Osteoblast (primary cell): ENCODE measurements around the gene OPCML. TPM values are rescaled to one million over a fixed set of nuclear protein-coding genes. Genes with fewer than 3 reads are reported as not detected.

Experiments
- DNase-seq: peaks from one replicate; pipeline ENCODE4 v3.0.0; 2011; ENCODE audit warnings: low spot score, mixed read lengths; ENCODE audit not compliant: insufficient read length; ENCODE audit errors: missing footprints
- H2AFZ ChIP-seq: 2 replicates; pipeline ENCODE4 v1.6.0; 2011; ENCODE audit warnings: mild to moderate bottlenecking, low read length
- H3K27ac ChIP-seq: 2 replicates; pipeline ENCODE4 v1.5.1; 2011; ENCODE audit warnings: mild to moderate bottlenecking, low read depth, low read length, moderate library complexity
- H3K27me3 ChIP-seq: 2 replicates; pipeline ENCODE4 v1.6.0; 2012; ENCODE audit warnings: mild to moderate bottlenecking, control low read depth, inconsistent platforms, low read length, moderate library complexity; ENCODE audit not compliant: insufficient read depth
- H3K36me3 ChIP-seq: 2 replicates; pipeline ENCODE4 v1.5.1; 2011; ENCODE audit warnings: mild to moderate bottlenecking, low read length, control low read depth, moderate library complexity; ENCODE audit not compliant: insufficient read depth
- H3K4me1 ChIP-seq: 2 replicates; pipeline ENCODE4 v1.5.1; 2011; ENCODE audit warnings: mild to moderate bottlenecking, low read length, control low read depth, moderate library complexity; ENCODE audit not compliant: insufficient read depth
- H3K4me2 ChIP-seq: 2 replicates; pipeline ENCODE4 v1.6.0; 2011; ENCODE audit warnings: mild to moderate bottlenecking, low read length; ENCODE audit not compliant: insufficient read depth
- H3K4me3 ChIP-seq: fragments of 200-600 bp; sonication (generic); 3 replicates; pipeline ENCODE4 v1.5.1; 2012; ENCODE audit warnings: mild to moderate bottlenecking, low read length, inconsistent platforms; ENCODE audit not compliant: insufficient read depth
- H3K79me2 ChIP-seq: 2 replicates; pipeline ENCODE4 v1.6.0; 2012; ENCODE audit warnings: mild to moderate bottlenecking, low read length, control low read depth, inconsistent platforms; ENCODE audit not compliant: insufficient read depth
- H3K9me3 ChIP-seq: 2 replicates; pipeline ENCODE4 v1.5.1; 2011; ENCODE audit warnings: low read depth, low read length, control low read depth
- H4K20me1 ChIP-seq: 2 replicates; pipeline ENCODE4 v1.6.0; 2012; ENCODE audit warnings: mild to moderate bottlenecking, low read length, control low read depth; ENCODE audit not compliant: insufficient read depth
- CTCF ChIP-seq: IDR thresholded peaks from 2 replicates; pipeline ENCODE4 v1.5.1; 2011; ENCODE audit warnings: mild to moderate bottlenecking, low read depth, low read length, moderate library complexity; ENCODE audit errors: extremely low read depth
- total RNA-seq: library from RNA; depleted of rRNA; stranded (reverse); fragments of >200 nt; gene quantifications from 2 replicates; pipeline ENCODE4 v1.2.3, GENCODE V29; 2012

Gene OPCML
- total RNA-seq, 1 donor: 0.36 TPM

GRCh38 chr11:132771746-132772145, 760.6 kb downstream of the OPCML start:
- Histone ChIP-seq H3K4me3 (no peak overlapping the region), H3K27me3 (no peaks in the 10 kb centered on the region), H3K27ac (no peak overlapping the region), H4K20me1 (no peaks in the 10 kb centered on the region), H3K79me2 (no peaks in the 10 kb centered on the region), H2AFZ (no peak overlapping the region), H3K4me2 (no peak overlapping the region), H3K36me3 (no peaks in the 10 kb centered on the region), H3K9me3 (no peaks in the 10 kb centered on the region), H3K4me1 (no peaks in the 10 kb centered on the region)
- no peak for DNase-seq
- no peak for TF ChIP-seq CTCF

GRCh38 chr11:132770829-132771530, 761.3 kb downstream of the OPCML start:
- peak; percentile 61 for DNase-seq
- TF ChIP-seq CTCF: no peak
- no peak overlapping the region for H3K27ac ChIP-seq

GRCh38 chr11:132763503-132763902, 768.8 kb downstream of the OPCML start:
- no peaks in the 10 kb centered on the region for H3K36me3 ChIP-seq
- no peaks in the 10 kb centered on the region for H3K79me2 ChIP-seq
- no peaks in the 10 kb centered on the region for H3K9me3 ChIP-seq
- H3K4me3 ChIP-seq: no peak overlapping the region
- no peaks in the 10 kb centered on the region for H3K27me3 ChIP-seq
- no peak overlapping the region for H3K4me2 ChIP-seq
- no peaks in the 10 kb centered on the region for H3K4me1 ChIP-seq
- DNase-seq: no peak
- no peaks in the 10 kb centered on the region for H4K20me1 ChIP-seq
- TF ChIP-seq CTCF: no peak
- no peak overlapping the region for H3K27ac ChIP-seq
- H2AFZ ChIP-seq: no peak overlapping the region

More at GRCh38 chr11:132770829-132771530, 761.3 kb downstream of the OPCML start:
- no peaks in the 10 kb centered on the region for H3K4me1 ChIP-seq
- H3K9me3 ChIP-seq: no peaks in the 10 kb centered on the region
- H2AFZ ChIP-seq: no peak overlapping the region
- H3K4me3 ChIP-seq: no peak overlapping the region
- H3K27me3 ChIP-seq: no peaks in the 10 kb centered on the region
- no peaks in the 10 kb centered on the region for H4K20me1 ChIP-seq
- no peaks in the 10 kb centered on the region for H3K79me2 ChIP-seq
- H3K36me3 ChIP-seq: no peaks in the 10 kb centered on the region
- no peak overlapping the region for H3K4me2 ChIP-seq

- no peak for DNase-seq
- no peaks in the 10 kb centered on the region for H3K4me1 ChIP-seq
- no peaks in the 10 kb centered on the region for H3K9me3 ChIP-seq
- no peaks in the 10 kb centered on the region for H3K36me3 ChIP-seq
- no peaks in the 10 kb centered on the region for H3K27me3 ChIP-seq
- H4K20me1 ChIP-seq: no peaks in the 10 kb centered on the region
- no peak overlapping the region for H2AFZ ChIP-seq
- no peak overlapping the region for H3K27ac ChIP-seq
- no peak overlapping the region for H3K4me3 ChIP-seq
- no peak overlapping the region for H3K4me2 ChIP-seq
- no peaks in the 10 kb centered on the region for H3K79me2 ChIP-seq
- TF ChIP-seq CTCF: no peak
Observed at GRCh38 chr11:132755934-132756333, 776.4 kb downstream of the OPCML start.
